NCI-H1694 treated with DMSO at 0.1 percent for 48 hours (cell line): ENCODE measurements around the gene MAGI2.

Experiments used
- DNase-seq: peaks from one replicate; lab custom pipeline; 2025; lab: John Stamatoyannopoulos, UW

The MAGI2 gene

GRCh38 chr7:77989981-77990566 is 1463.4 kb downstream of the MAGI2 start:
- no peak for DNase-seq

- no peak for DNase-seq
These were observed 1467.5 kb downstream of the MAGI2 start for GRCh38 chr7:77985974-77986339.

- no peak for DNase-seq
These were observed 1468.1 kb downstream of the MAGI2 start for GRCh38 chr7:77985232-77985973.

GRCh38 chr7:77983973-77984372 is 1469.5 kb downstream of the MAGI2 start:
- DNase-seq, result no peak

GRCh38 chr7:77982926-77983550 is 1470.4 kb downstream of the MAGI2 start:
- DNase-seq, result no peak

GRCh38 chr7:77980087-77980713 is 1473.3 kb downstream of the MAGI2 start:
- no peak for DNase-seq

- no peak for DNase-seq
These were observed 1474.2 kb downstream of the MAGI2 start for GRCh38 chr7:77979219-77979618.

GRCh38 chr7:77975672-77976480 is 1477.6 kb downstream of the MAGI2 start:
- no peak for DNase-seq

- DNase-seq, result no peak
These were observed 1481.7 kb downstream of the MAGI2 start for GRCh38 chr7:77971726-77972125.

- no peak for DNase-seq
These were observed 1486.0 kb downstream of the MAGI2 start for GRCh38 chr7:77967429-77967828.
